Heart left ventricle (tissue), 16 donors: Measurements from ENCODE around the gene IFNA13. TPM values are rescaled to one million over a fixed set of nuclear protein-coding genes. Genes with fewer than 3 reads are reported as not detected.
"Not testable (repeated sequence)": the region's sequence is repeated elsewhere in the genome, so short reads cannot be mapped to it uniquely, and the experiment has no call there.

Experiments used
- ATAC-seq, 4 donors: fragments of 200-7000 bp; cut with Tn5 transposase; one replicate each; pipeline ENCODE4 v1.9.1; 2020 to 2022; ENCODE audit warnings: moderate library complexity in 4 of 4, mild to moderate bottlenecking in 3 of 4, moderate number of reproducible peaks in 1 of 4
- DNase-seq, 5 donors: peaks; one replicate each; pipeline ENCODE4 v3.0.0-alpha.2; 2020
- H3K27ac ChIP-seq, 12 donors: fragments of 200-600 bp; sonication (generic) in 4 of 12; one replicate each; pipeline versions ENCODE4 v1.5.0 to v1.8.0; 2016 to 2022; ENCODE audit warnings: mild to moderate bottlenecking in 2 of 12
- H3K27me3 ChIP-seq, 9 donors: fragments of 200-600 bp; sonication (generic) in 2 of 9; one replicate each; pipeline versions ENCODE4 v1.5.1 to v1.8.0; 2016 to 2022; ENCODE audit warnings: mild to moderate bottlenecking in 3 of 9
- H3K36me3 ChIP-seq, 9 donors: fragments of 200-600 bp; sonication (generic) in 2 of 9; one replicate each; pipeline versions ENCODE4 v1.5.0 to v1.8.0; 2018 to 2022; ENCODE audit warnings: mild to moderate bottlenecking in 2 of 9
- H3K4me1 ChIP-seq, 12 donors: fragments of 200-600 bp; sonication (generic) in 4 of 12; one replicate each; pipeline versions ENCODE4 v1.5.0 to v1.8.0; 2016 to 2022; ENCODE audit warnings: mild to moderate bottlenecking in 3 of 12
- H3K4me3 ChIP-seq, 12 donors: fragments of 200-600 bp; sonication (generic) in 4 of 12; one replicate each; pipeline versions ENCODE4 v1.5.0 to v1.8.0; 2017 to 2022; ENCODE audit warnings: mild to moderate bottlenecking in 9 of 12, moderate library complexity in 4 of 12
- H3K9me3 ChIP-seq, 12 donors: fragments of 200-600 bp; sonication (generic) in 4 of 12; one replicate each; pipeline versions ENCODE4 v1.5.0 to v1.8.0; 2016 to 2022; ENCODE audit warnings: mild to moderate bottlenecking in 1 of 12
- CTCF ChIP-seq, 12 donors: fragments of 200-600 bp; sonication (generic) in 4 of 12; IDR thresholded peaks; one replicate each; pipeline versions ENCODE4 v1.5.0 to v1.8.0; 2018 to 2022; ENCODE audit warnings: antibody characterized with exemption in 12 of 12, mild to moderate bottlenecking in 5 of 12
- POLR2A ChIP-seq, 2 donors: fragments of 450-650 bp; IDR thresholded peaks; one replicate each; pipeline ENCODE4 v1.6.1; 2017; ENCODE audit warnings: antibody characterized with exemption in 2 of 2, mild to moderate bottlenecking in 2 of 2, moderate library complexity in 2 of 2
- WGBS, 4 donors: extraction: QIAGEN DNeasy Blood & Tissue Kit in 2 of 4; methylation state at CpG; one replicate each; pipeline versions ENCODE4 v1.1.5 to v1.1.7; 2013 to 2018; 5-methylcytosine and 5-hydroxymethylcytosine counted together
- intact Hi-C, 10 donors: fragments of 100-400 bp; cut with DNase I; formaldehyde crosslinking; loops; one replicate each; pipeline versions ENCODE4 v1.11.1 to v1.14.2; 2022
- polyA plus RNA-seq, 2 donors: library from polyadenylated mRNA; stranded (reverse); fragments of 200-250 nt; gene quantifications; one replicate each; pipeline ENCODE4 v1.2.3, GENCODE V29; 2013
- total RNA-seq, 9 donors: library from RNA; depleted of rRNA in 2 of 9; stranded (reverse); fragments of >200 nt in 2 of 9; fragmentation: NEBNext Ultra II Directional in 3 of 9; extraction: Animal tissue kit (Norgen Biotek cat#: 25700) in 3 of 9; gene quantifications; one replicate each; pipeline versions ENCODE4 v1.1.0 to v1.2.4, GENCODE V29; 2016 to 2023
- donor health status: ischemic (EF 13 %, LVEDD 7.1; RV severe dilation, severe dysfunction).
- donor health status: healthy with polysubstance abuse.
- donor health status: DM: no; HTN: yes; CAD: no.
- donor health status: DM: no; HTN: no; CAD: no.
- donor health status: ischemic (EF 25% LVEDD 6.9; RV normal size, moderate dysfunction).
- donor health status: ischemic (EF 25% LVEDD 5.7; RV mildly dilated, moderate dysfunction).
- donor health status: healthy.
- donor health status: DM: yes; HTN: yes; CAD: no.
- donor health status: ischemic (EF 35%, LVEDD 5.7; RV mildly dilated, moderate dysfunction).
- donor health status: nonischemic (EF 11% LVEDD 7.7; RV severe dilation, severe dysfunction).
- donor health status: DM: yes; HTN: yes; CAD: no.
- donor health status: PGD.
- donor health status: ischemic (EF 29% LVEDD 5.4; RV normal size, mild dysfunction).
- donor health status: nonischemic (EF 23%, LVEDD 6.1; RV moderate dilation, normal function).

Gene IFNA13
- total and polyA plus RNA-seq, 11 donors, result not detected

DNA sequence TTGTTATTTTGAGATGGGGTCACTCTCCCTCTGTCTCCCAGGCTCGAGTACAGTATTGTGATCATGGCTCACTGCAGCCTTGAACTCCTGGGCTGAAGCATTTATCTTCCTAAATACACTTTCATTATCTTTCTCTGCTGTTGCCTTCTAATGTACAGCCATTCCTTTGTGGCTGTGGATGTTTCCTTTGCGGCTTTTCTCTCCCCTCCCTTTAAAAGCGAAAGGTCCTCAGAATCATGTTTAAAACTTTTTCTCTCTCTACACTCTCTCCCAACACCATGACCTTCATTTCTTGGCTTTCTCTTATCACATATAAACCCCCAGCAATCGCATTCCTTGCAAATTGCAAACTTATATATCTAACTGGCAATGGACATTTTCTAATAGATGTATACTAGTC is 15.8 kb upstream of the IFNA13 start:
- no peaks in the 10 kb centered on the region for H3K36me3 ChIP-seq
- H3K9me3 ChIP-seq, result no peaks in the 10 kb centered on the region
- H3K27ac ChIP-seq, result no peak overlapping the region
- DNase-seq (no peak), ATAC-seq (no peak)
- H3K27me3 ChIP-seq, result peaks cover 0 to 82% (median 14%) of the 10 kb centered on the region in 9 donors
- no peak overlapping the region for H3K4me3 ChIP-seq
- intact Hi-C loops, result loop anchor here in 1 of 10 donors (10.0 kb wide), 1 partner anchor 59 kb away; no protein-coding TSS in a partner anchor
- TF ChIP-seq POLR2A (IDR thresholded peaks at IDR 0.05) (no peak), CTCF (IDR thresholded peaks at IDR 0.05) (no peak)
- peaks cover 0 to 29% (median 0%) of the 10 kb centered on the region in 12 donors for H3K4me1 ChIP-seq
- WGBS, 4 donors, result 60 to 74% (median 61%) methylated on average over 4 of the region's 4 CpGs

DNA sequence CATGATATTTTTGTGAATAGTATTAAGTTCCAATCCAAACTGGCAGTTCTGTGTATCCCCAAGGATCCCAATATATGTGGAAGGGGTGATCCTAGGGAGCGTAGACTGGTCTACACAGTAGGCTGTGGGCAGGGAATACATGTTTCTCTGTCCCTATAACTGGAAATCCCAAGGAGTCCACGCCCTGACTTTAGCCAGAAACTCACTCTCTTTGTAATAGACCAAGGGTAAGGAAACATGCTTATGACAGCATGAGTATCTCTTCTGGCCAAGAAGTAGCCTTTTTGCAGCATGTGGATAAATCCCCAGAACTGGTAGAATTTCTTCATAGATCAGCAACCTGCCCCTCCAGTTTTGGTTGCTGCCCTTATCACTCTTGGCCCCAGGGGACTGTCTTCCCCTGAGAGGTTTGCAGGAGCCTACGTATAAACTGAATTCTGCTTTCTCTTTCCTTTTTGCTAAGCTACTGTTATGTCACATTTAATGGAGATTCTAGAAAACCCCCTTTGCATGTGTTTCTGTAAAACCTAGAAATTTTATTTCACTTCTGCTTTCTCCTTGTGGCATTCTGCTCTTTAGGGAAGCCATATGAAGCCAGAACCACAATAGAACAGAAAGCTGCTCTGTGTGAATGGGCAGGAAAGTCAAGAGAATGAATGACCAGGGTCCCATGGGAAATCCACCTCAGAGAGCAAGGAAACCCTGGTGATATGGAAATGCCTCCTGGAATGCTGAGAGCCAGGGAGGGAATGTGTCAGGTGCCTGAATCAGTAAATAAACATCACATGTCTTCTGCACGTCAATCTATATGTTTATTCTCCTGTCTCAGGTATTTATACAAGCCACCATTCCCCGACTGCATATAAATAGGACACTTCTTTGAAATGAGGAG is 13.8 kb upstream of the IFNA13 start:
- ATAC-seq, result no peak
- Histone ChIP-seq H3K36me3 (no peaks in the 10 kb centered on the region), H3K9me3 (no peaks in the 10 kb centered on the region), H3K4me1 (peaks cover 0 to 30% (median 0%) of the 10 kb centered on the region in 12 donors), H3K4me3 (no peak overlapping the region), H3K27me3 (peaks cover 0 to 80% (median 16%) of the 10 kb centered on the region in 9 donors), H3K27ac (no peak overlapping the region)
- intact Hi-C loops, result loop anchor here in 1 of 10 donors (10.0 kb wide), 1 partner anchor 57 kb away; no protein-coding TSS in a partner anchor
- DNase-seq, result no peak
- no peak for TF ChIP-seq POLR2A (IDR thresholded peaks at IDR 0.05)
- TF ChIP-seq CTCF (IDR thresholded peaks at IDR 0.05), result no peak
- WGBS, 4 donors, result 35 to 40% (median 37%) methylated on average over 5 of the region's 5 CpGs

- WGBS, 4 donors, result 53 to 69% (median 56%) methylated on average over 4 of the region's 4 CpGs
Measured at GRCh38 chr9:21371467-21371866, 3.6 kb upstream of the IFNA13 start.

DNA sequence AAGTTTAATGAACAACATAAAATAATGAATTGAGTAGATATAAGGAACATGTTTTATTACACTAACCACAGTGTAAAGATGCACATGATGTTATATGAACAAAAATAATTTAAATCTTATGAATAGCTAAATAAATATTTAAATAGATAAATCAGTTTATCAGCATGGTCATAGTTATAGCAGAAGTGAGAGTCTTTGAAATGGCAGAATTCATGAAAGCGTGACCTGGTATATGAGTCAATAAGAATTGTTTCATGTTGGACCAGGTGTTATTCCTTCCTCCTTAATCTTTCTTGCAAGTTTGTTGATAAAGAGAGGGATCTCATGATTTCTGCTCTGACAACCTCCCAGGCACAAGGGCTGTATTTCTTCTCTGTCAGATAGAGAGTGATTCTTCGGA is 688 bp downstream of the IFNA13 start:
- 94 to 100% (median 96%) methylated on average over 1 of the region's 2 CpGs for WGBS, 4 donors
- not testable (repeated sequence) for H3K36me3 ChIP-seq, ATAC-seq, H3K9me3 ChIP-seq, H3K27ac ChIP-seq, H3K4me1 ChIP-seq, DNase-seq, H3K4me3 ChIP-seq
- peaks cover 0 to 36% (median 8%) of the 10 kb centered on the region in 9 donors for H3K27me3 ChIP-seq
- intact Hi-C loops, result loop anchor here in 1 of 10 donors (10.0 kb wide), 1 partner anchor 58 kb away; no protein-coding TSS in a partner anchor

More at GRCh38 chr9:21371467-21371866, 3.6 kb upstream of the IFNA13 start:
- ATAC-seq, H3K36me3 ChIP-seq, H3K4me1 ChIP-seq, H3K4me3 ChIP-seq, H3K27ac ChIP-seq, H3K9me3 ChIP-seq, DNase-seq, intact Hi-C loops: not testable (repeated sequence)
- peaks cover 0 to 20% (median 5%) of the 10 kb centered on the region in 9 donors for H3K27me3 ChIP-seq

GRCh38 chr9:21362287-21362686 is 5.6 kb downstream of the IFNA13 start:
- Histone ChIP-seq H3K36me3 (no peaks in the 10 kb centered on the region), H3K9me3 (no peaks in the 10 kb centered on the region), H3K27ac (no peak overlapping the region), H3K4me1 (peaks cover 0 to 9% (median 0%) of the 10 kb centered on the region in 12 donors), H3K27me3 (peaks cover 0 to 25% (median 0%) of the 10 kb centered on the region in 9 donors), H3K4me3 (no peak overlapping the region)
- ATAC-seq (no peak), DNase-seq (no peak)
- no peak for TF ChIP-seq POLR2A (IDR thresholded peaks at IDR 0.05)
- TF ChIP-seq CTCF (IDR thresholded peaks at IDR 0.05), result no peak
- intact Hi-C loops, result loop anchor here in 1 of 10 donors (10.0 kb wide), 1 partner anchor 63 kb away; no protein-coding TSS in a partner anchor
- 85 to 86% (median 86%) methylated on average over 8 of the region's 8 CpGs for WGBS, 4 donors
